Skeletal muscle tissue (tissue), 4 donors: ENCODE measurements around the gene RPS28. TPM values are rescaled to one million over a fixed set of nuclear protein-coding genes. Genes with fewer than 3 reads are reported as not detected.
"Not testable (repeated sequence)": the region's sequence is repeated elsewhere in the genome, so short reads cannot be mapped to it uniquely, and the experiment has no call there.

ENCODE experiments used
- H3K27ac ChIP-seq: one replicate; pipeline ENCODE4 v1.7.0; 2013; ENCODE audit warnings: mild to moderate bottlenecking, low read depth, low read length, inconsistent platforms
- H3K27me3 ChIP-seq, 3 donors: one replicate each; pipeline ENCODE4 v1.7.0; 2013; ENCODE audit warnings: low read length in 3 of 3; ENCODE audit not compliant: control insufficient read depth in 3 of 3, insufficient read depth in 3 of 3
- H3K36me3 ChIP-seq, 3 donors: one replicate each; pipeline ENCODE4 v1.7.0; 2013; ENCODE audit warnings: low read length in 3 of 3; ENCODE audit not compliant: control insufficient read depth in 3 of 3, insufficient read depth in 3 of 3
- H3K4me1 ChIP-seq, 3 donors: one replicate each; pipeline ENCODE4 v1.7.0; 2013; ENCODE audit warnings: low read length in 3 of 3, mild to moderate bottlenecking in 3 of 3; ENCODE audit not compliant: control insufficient read depth in 3 of 3, insufficient read depth in 3 of 3
- H3K4me3 ChIP-seq, 3 donors: one replicate each; pipeline ENCODE4 v1.7.0; 2013; ENCODE audit warnings: low read length in 3 of 3
- H3K9ac ChIP-seq, 3 donors: one replicate each; pipeline ENCODE4 v1.7.0; 2013; ENCODE audit warnings: low read length in 3 of 3, mild to moderate bottlenecking in 3 of 3, moderate library complexity in 2 of 3, low read depth in 1 of 3
- H3K9me3 ChIP-seq, 3 donors: one replicate each; pipeline ENCODE4 v1.7.0; 2013; ENCODE audit warnings: low read length in 3 of 3; ENCODE audit not compliant: control insufficient read depth in 3 of 3
- total RNA-seq: library from RNA; depleted of rRNA; stranded (reverse); fragments of >200 nt; gene quantifications from one replicate; pipeline ENCODE4 v1.2.3, GENCODE V29; 2014
- donor health status: Osteomylitis.

Gene RPS28
- total RNA-seq, 1 donor from 2014 or later, result 371 TPM

- H3K9ac ChIP-seq, result peak overlapping the region in 2 of 3 donors; percentile 56 to 68
- peaks cover 16 to 36% (median 19%) of the 10 kb centered on the region in 3 donors for H3K27me3 ChIP-seq
- H3K36me3 ChIP-seq, result no peaks in the 10 kb centered on the region
- H3K4me1 ChIP-seq, result peaks cover 0 to 7% (median 3%) of the 10 kb centered on the region in 3 donors
- H3K9me3 ChIP-seq, result no peaks in the 10 kb centered on the region
- H3K4me3 ChIP-seq, result peak overlapping the region; percentile 20 to 68 (median 51)
- H3K27ac ChIP-seq, result peak overlapping the region; percentile 86
Observed at GRCh38 chr19:8342316-8342683, 21.0 kb downstream of the RPS28 start.

- Histone ChIP-seq H3K27me3 (peaks cover 15 to 31% (median 16%) of the 10 kb centered on the region in 3 donors), H3K27ac (peak within 1 kb of the TSS; percentile 86), H3K4me1 (peaks cover 3 to 10% (median 3%) of the 10 kb centered on the region in 3 donors), H3K9ac (peak within 1 kb of the TSS; percentile 57 to 84 (median 81)), H3K9me3 (no peaks in the 10 kb centered on the region), H3K4me3 (peak within 1 kb of the TSS; percentile 51 to 68 (median 61)), H3K36me3 (no peaks in the 10 kb centered on the region)
Observed at GRCh38 chr19:8342684-8343482, 21.6 kb downstream of the RPS28 start, which contains the start of gene KANK3. KANK3 (minus strand) TSS chr19:8343262; CDS start chr19:8337828, 5,434 bp downstream.

GRCh38 chr19:8343483-8343844 is 22.2 kb downstream of the RPS28 start:
- H3K27me3 ChIP-seq, result peaks cover 15 to 28% (median 16%) of the 10 kb centered on the region in 3 donors
- peak overlapping the region in 2 of 3 donors; percentile 6 to 61 for H3K4me3 ChIP-seq
- H3K36me3 ChIP-seq, result no peaks in the 10 kb centered on the region
- no peaks in the 10 kb centered on the region for H3K9me3 ChIP-seq
- H3K4me1 ChIP-seq, result peaks cover 3 to 10% (median 4%) of the 10 kb centered on the region in 3 donors
- no peak overlapping the region for H3K9ac ChIP-seq
- H3K27ac ChIP-seq, result no peak overlapping the region

- H3K27ac ChIP-seq, H3K27me3 ChIP-seq, H3K9ac ChIP-seq, H3K9me3 ChIP-seq, H3K4me3 ChIP-seq, H3K36me3 ChIP-seq: not testable (repeated sequence)
- H3K4me1 ChIP-seq, result peaks cover 7 to 15% (median 9%) of the 10 kb centered on the region in 3 donors
Observed at GRCh38 chr19:8349629-8350372, 28.5 kb downstream of the RPS28 start.

- Histone ChIP-seq H3K4me1 (peaks cover 9 to 18% (median 17%) of the 10 kb centered on the region in 3 donors), H3K9me3 (peaks cover 0 to 3% (median 0%) of the 10 kb centered on the region in 3 donors), H3K4me3 (peak overlapping the region in 1 of 3 donors; percentile 3), H3K27ac (no peak overlapping the region), H3K9ac (peak overlapping the region in 2 of 3 donors; percentile 16 to 20), H3K36me3 (no peaks in the 10 kb centered on the region), H3K27me3 (no peaks in the 10 kb centered on the region)
Observed at GRCh38 chr19:8352134-8352827, 31.0 kb downstream of the RPS28 start.

GRCh38 chr19:8352845-8353244 is 31.5 kb downstream of the RPS28 start:
- H3K4me3 ChIP-seq, H3K27me3 ChIP-seq, H3K36me3 ChIP-seq, H3K9me3 ChIP-seq, H3K27ac ChIP-seq: not testable (repeated sequence)
- H3K9ac ChIP-seq, result peak overlapping the region in 1 of 3 donors; percentile 33
- peaks cover 6 to 15% (median 14%) of the 10 kb centered on the region in 3 donors for H3K4me1 ChIP-seq

- H3K27me3 ChIP-seq, result no peaks in the 10 kb centered on the region
- H3K4me3 ChIP-seq, result no peak overlapping the region
- H3K9ac ChIP-seq, result no peak overlapping the region
- peaks cover 6 to 14% (median 13%) of the 10 kb centered on the region in 3 donors for H3K4me1 ChIP-seq
- peaks cover 0 to 3% (median 0%) of the 10 kb centered on the region in 3 donors for H3K9me3 ChIP-seq
- H3K27ac ChIP-seq, result peak overlapping the region; percentile 59
- H3K36me3 ChIP-seq, result no peaks in the 10 kb centered on the region
Observed at GRCh38 chr19:8355631-8356402, 34.5 kb downstream of the RPS28 start.

GRCh38 chr19:8357007-8357521 is 35.8 kb downstream of the RPS28 start:
- Histone ChIP-seq H3K27ac (no peak overlapping the region), H3K9ac (no peak overlapping the region), H3K9me3 (peaks cover 0 to 3% (median 0%) of the 10 kb centered on the region in 3 donors), H3K4me1 (peaks cover 11 to 20% (median 18%) of the 10 kb centered on the region in 3 donors), H3K36me3 (no peaks in the 10 kb centered on the region), H3K27me3 (no peaks in the 10 kb centered on the region), H3K4me3 (no peak overlapping the region)

GRCh38 chr19:8358948-8359347 is 37.7 kb downstream of the RPS28 start:
- H3K27ac ChIP-seq, result no peak overlapping the region
- no peaks in the 10 kb centered on the region for H3K36me3 ChIP-seq
- H3K9ac ChIP-seq, result no peak overlapping the region
- H3K27me3 ChIP-seq, result no peaks in the 10 kb centered on the region
- no peak overlapping the region for H3K4me3 ChIP-seq
- H3K4me1 ChIP-seq, result peaks cover 17 to 31% (median 26%) of the 10 kb centered on the region in 3 donors
- peaks cover 0 to 3% (median 0%) of the 10 kb centered on the region in 3 donors for H3K9me3 ChIP-seq
